Measurements from ENCODE around the gene CAMSAP1.

The CAMSAP1 gene

DNA sequence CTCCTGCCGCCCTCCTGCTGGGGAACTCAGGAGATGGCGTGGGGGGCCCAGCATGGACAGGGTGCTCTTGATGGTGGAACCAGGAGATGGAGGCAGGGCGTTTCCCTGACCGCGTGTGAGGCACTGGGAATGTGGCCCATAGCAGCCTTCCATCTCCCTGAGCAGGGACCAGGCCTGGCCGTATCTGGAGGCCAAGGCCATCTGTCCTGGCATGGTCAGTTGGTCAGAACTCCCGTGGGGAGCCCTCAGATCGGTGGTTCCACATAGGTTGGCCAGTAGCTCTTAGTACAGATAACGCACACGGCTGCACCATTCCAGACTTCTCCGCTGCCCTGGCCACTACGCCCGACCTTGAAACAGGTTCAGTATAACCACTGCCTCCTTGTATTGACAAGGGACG, 127.8 kb downstream of the CAMSAP1 start:
- no peak overlapping the region for H3K4me3 ChIP-seq (ENCODE audit: low read depth, low read length)
- no peak for DNase-seq (ENCODE audit: low read depth)
- TF ChIP-seq, protein P1, sequence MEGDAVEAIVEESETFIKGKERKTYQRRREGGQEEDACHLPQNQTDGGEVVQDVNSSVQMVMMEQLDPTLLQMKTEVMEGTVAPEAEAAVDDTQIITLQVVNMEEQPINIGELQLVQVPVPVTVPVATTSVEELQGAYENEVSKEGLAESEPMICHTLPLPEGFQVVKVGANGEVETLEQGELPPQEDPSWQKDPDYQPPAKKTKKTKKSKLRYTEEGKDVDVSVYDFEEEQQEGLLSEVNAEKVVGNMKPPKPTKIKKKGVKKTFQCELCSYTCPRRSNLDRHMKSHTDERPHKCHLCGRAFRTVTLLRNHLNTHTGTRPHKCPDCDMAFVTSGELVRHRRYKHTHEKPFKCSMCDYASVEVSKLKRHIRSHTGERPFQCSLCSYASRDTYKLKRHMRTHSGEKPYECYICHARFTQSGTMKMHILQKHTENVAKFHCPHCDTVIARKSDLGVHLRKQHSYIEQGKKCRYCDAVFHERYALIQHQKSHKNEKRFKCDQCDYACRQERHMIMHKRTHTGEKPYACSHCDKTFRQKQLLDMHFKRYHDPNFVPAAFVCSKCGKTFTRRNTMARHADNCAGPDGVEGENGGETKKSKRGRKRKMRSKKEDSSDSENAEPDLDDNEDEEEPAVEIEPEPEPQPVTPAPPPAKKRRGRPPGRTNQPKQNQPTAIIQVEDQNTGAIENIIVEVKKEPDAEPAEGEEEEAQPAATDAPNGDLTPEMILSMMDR (IDR thresholded peaks at IDR 0.05; ENCODE audit: control insufficient read depth, extremely low read depth, insufficient read depth) = no peak

DNA sequence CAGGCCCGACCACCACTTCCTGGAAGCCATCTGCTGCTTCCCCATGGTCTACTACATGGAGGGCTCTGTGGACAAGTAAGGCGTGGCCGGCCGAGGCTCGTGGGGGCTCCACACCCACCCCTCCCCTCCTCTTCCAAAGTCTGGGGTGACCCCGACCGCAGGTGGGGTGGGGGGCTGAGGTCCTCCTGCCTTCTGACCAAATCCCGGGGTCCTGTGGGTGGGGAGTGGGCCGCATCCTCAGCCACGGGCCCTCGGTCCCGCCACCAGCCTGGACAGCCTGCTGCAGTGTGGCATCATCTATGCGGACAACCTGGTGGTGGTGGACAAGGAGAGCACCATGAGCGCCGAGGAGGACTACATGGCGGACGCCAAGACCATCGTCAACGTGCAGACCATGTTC, 128.9 kb downstream of the CAMSAP1 start:
- DNase-seq (ENCODE audit: low read depth) = no peak
- no peak overlapping the region for H3K4me3 ChIP-seq (ENCODE audit: low read depth, low read length)
- TF ChIP-seq, protein P1 (IDR thresholded peaks at IDR 0.05; ENCODE audit: control insufficient read depth, extremely low read depth, insufficient read depth) = no peak

DNA sequence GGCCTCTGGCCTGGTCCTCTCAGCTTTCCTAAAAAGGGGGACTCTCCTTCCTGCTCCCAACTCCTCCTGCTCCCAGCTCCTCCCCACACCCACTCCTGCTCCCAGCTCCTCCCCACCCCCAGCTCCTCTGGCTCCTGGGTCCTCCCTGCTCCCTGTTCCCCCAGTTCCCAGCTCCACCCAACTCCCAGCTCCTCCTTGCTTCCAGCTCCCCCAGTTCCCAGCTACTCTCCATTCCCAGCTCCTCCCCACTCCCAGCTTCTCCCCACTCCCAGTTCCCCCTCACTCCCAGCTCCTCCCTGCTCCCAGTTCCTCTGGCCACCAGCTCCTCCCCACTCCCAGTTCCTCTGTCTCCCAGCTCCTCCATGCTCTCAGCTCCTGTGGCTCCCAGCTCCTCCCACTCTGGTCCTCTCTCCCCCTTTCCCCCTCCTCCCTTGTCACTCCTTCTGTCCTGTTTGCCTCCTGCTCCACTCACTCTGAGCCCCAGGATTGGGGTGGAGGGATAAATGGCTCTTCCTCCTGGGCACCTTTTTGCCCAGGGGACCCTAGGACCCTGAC, 129.6 kb downstream of the CAMSAP1 start:
- H3K4me3 ChIP-seq (ENCODE audit: low read depth, low read length) = no peak overlapping the region
- TF ChIP-seq, protein P1 (IDR thresholded peaks at IDR 0.05; ENCODE audit: control insufficient read depth, extremely low read depth, insufficient read depth) = no peak
- no peak for DNase-seq (ENCODE audit: low read depth)

DNA sequence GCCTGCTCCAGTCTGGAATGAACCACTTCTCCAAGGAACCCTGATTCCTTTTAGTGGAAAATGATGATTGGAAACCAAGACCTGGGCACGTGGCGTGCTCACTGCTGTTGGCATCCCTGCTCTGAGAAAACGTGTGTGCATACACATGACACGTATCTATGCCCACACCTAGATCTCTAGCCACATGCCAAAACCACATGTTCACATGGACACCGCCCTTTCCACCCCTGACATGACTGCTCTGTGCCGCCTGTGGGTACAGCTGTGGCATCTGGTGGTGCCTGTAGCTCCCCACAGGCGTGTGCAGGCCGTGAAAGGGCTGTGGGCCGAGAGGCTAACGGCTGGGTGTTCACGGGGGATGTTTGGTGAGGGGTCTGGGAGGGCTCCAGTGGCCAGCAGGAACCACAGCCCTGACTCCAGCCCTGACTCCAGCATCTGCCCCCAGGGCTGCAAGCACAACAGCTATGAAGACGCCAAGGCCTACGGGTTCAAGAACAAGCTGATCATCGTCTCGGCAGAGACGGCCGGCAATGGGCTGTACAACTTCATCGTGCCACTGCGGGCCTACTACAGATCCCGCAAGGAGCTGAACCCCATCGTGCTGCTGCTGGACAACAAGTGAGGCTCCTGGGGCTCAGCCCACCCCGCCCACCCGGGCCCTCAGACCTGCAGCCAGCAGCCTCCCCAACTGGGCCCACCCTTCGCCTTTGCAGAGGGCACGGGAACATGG, 130.3 kb downstream of the CAMSAP1 start:
- no peak overlapping the region for H3K4me3 ChIP-seq (ENCODE audit: low read depth, low read length)
- DNase-seq (ENCODE audit: low read depth) = no peak
- TF ChIP-seq, protein P1 (IDR thresholded peaks at IDR 0.05; ENCODE audit: control insufficient read depth, extremely low read depth, insufficient read depth) = no peak

DNA sequence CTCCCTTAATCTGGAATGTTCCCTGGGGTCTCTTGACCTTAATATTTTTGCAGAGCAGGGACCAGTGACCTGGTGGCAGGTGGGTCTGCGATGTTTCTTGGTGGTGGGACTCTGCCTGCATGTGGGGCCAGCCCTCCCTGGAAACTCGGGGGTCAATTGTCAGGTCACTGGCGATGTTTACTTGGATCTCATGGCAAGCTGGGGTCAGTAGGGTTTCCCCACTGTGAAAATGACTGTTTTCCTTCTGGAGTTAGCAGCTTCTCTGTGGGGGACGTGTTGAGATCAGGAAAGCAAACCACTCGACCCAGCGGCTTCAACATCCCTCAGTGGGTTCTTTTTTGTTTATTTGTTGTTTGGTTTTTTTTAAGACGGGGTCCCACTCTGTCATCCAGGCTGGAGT, 131.4 kb downstream of the CAMSAP1 start:
- DNase-seq (ENCODE audit: low read depth) = no peak
- no peak overlapping the region for H3K4me3 ChIP-seq (ENCODE audit: low read depth, low read length)
- TF ChIP-seq, protein P1 (IDR thresholded peaks at IDR 0.05; ENCODE audit: control insufficient read depth, extremely low read depth, insufficient read depth) = no peak

DNA sequence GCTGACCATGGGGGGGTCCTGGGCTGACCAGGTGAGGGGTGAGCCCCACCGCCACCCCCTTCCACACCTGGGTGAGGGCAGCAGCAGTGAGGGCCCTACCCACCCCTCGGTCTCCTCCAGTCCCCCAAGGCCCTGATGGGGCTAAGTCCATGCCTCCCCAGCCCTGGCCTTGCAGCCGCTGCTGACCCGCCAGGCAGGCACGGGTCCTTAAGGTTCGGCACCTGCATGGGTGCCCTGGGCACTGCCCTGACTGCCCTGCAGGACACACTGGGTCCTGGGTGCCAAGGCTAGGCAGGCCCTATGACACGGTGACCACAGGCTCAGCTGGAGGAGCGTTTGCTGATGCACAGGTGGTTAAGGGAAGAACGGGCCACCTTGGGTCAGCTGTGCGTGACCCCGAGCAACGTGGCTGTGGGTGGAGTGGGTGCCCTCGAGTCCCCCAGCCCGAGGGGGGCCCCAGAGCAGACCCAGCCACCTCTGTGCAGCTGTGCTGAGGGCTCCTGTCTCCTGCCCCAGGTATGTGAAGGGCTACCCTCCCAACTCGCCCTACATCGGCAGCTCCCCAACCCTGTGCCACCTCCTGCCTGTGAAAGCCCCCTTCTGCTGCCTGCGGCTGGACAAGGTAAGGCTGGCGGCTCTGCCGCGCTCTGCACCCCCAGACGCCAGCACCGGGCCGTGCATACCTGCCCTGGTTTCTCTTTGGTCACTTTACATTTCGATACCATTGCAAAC, 132.4 kb downstream of the CAMSAP1 start:
- DNase-seq (ENCODE audit: low read depth) = no peak
- TF ChIP-seq, protein P1 (IDR thresholded peaks at IDR 0.05; ENCODE audit: control insufficient read depth, extremely low read depth, insufficient read depth) = no peak
- H3K4me3 ChIP-seq (ENCODE audit: low read depth, low read length) = no peak overlapping the region
